HepG2 (cell line): ENCODE measurements around the gene PCNX1. TPM values are rescaled to one million over a fixed set of nuclear protein-coding genes. Genes with fewer than 3 reads are reported as not detected.

ENCODE experiments used
- CEBPZ ChIP-seq: IDR thresholded peaks from 2 replicates; pipeline ENCODE4 v1.6.1; 2012; ENCODE audit warnings: low read length, improper control_type of control experiment
- ZBTB7A ChIP-seq: sonication (generic); formaldehyde crosslinking; IDR thresholded peaks from 2 replicates; pipeline ENCODE4 v1.8.0; 2022; ENCODE audit warnings: mild to moderate bottlenecking, missing genetic modification reagents
- ZSCAN30 ChIP-seq: sonication (generic); formaldehyde crosslinking; IDR thresholded peaks from 2 replicates; pipeline ENCODE4 v1.5.0; 2020; ENCODE audit warnings: mild to moderate bottlenecking, missing genetic modification reagents
- polyA plus RNA-seq, 8 experiments: library from polyadenylated mRNA; depleted of rRNA in 3 of 8; stranded (reverse) in 7 of 8; unstranded in 1 of 8; fragments of >200 nt; fragmentation: Illumina TruSeq in 4 of 8; extraction: Trizol in 4 of 8; gene quantifications; 2 replicates each; pipeline versions ENCODE4 v1.2.1 to v1.2.3, GENCODE V29; 2011 to 2016; ENCODE audit warnings: low read depth in 4 of 8, missing spikeins in 1 of 8, mixed read lengths in 1 of 8; ENCODE audit not compliant: insufficient read depth in 1 of 8
- total RNA-seq, 5 experiments: library from RNA; depleted of rRNA; stranded (reverse); fragments of >200 nt; fragmentation: Illumina TruSeq; extraction: Trizol; gene quantifications; 2 replicates each; pipeline ENCODE4 v1.2.3, GENCODE V29; 2016; ENCODE audit warnings: low read depth in 1 of 5
- TF ChIP-seq, protein P1 (sequence below): IDR thresholded peaks from 2 replicates; pipeline ENCODE4 v1.6.1; 2016; ENCODE audit warnings: low read depth, missing genetic modification reagents, missing compliant biosample characterization

PCNX1 gene
- total and polyA plus RNA-seq, 2 of the 13 experiments (the other 11 are each of a cell fraction or from before 2014, with no cell fraction given), result 24.9 to 30.3 TPM

- TF ChIP-seq, protein P1, sequence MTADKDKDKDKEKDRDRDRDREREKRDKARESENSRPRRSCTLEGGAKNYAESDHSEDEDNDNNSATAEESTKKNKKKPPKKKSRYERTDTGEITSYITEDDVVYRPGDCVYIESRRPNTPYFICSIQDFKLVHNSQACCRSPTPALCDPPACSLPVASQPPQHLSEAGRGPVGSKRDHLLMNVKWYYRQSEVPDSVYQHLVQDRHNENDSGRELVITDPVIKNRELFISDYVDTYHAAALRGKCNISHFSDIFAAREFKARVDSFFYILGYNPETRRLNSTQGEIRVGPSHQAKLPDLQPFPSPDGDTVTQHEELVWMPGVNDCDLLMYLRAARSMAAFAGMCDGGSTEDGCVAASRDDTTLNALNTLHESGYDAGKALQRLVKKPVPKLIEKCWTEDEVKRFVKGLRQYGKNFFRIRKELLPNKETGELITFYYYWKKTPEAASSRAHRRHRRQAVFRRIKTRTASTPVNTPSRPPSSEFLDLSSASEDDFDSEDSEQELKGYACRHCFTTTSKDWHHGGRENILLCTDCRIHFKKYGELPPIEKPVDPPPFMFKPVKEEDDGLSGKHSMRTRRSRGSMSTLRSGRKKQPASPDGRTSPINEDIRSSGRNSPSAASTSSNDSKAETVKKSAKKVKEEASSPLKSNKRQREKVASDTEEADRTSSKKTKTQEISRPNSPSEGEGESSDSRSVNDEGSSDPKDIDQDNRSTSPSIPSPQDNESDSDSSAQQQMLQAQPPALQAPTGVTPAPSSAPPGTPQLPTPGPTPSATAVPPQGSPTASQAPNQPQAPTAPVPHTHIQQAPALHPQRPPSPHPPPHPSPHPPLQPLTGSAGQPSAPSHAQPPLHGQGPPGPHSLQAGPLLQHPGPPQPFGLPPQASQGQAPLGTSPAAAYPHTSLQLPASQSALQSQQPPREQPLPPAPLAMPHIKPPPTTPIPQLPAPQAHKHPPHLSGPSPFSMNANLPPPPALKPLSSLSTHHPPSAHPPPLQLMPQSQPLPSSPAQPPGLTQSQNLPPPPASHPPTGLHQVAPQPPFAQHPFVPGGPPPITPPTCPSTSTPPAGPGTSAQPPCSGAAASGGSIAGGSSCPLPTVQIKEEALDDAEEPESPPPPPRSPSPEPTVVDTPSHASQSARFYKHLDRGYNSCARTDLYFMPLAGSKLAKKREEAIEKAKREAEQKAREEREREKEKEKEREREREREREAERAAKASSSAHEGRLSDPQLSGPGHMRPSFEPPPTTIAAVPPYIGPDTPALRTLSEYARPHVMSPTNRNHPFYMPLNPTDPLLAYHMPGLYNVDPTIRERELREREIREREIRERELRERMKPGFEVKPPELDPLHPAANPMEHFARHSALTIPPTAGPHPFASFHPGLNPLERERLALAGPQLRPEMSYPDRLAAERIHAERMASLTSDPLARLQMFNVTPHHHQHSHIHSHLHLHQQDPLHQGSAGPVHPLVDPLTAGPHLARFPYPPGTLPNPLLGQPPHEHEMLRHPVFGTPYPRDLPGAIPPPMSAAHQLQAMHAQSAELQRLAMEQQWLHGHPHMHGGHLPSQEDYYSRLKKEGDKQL (CRISPR knock-in tag), result no peak
- TF ChIP-seq ZSCAN30 (no peak), CEBPZ (no peak), ZBTB7A (no peak)
Measured at GRCh38 chr14:70952485-70952884, 45.2 kb downstream of the PCNX1 start (continued).
